ENCODE measurements around the gene GABARAPL2. TPM values are rescaled to one million over a fixed set of nuclear protein-coding genes. Genes with fewer than 3 reads are reported as not detected.
"Not testable (repeated sequence)": the region's sequence is repeated elsewhere in the genome, so short reads cannot be mapped to it uniquely, and the experiment has no call there.

Gene GABARAPL2
- total and polyA plus RNA-seq, 2 donors (not counting 1 experiment from before 2014, with no cell fraction given): 73.0 to 84.9 TPM

DNA sequence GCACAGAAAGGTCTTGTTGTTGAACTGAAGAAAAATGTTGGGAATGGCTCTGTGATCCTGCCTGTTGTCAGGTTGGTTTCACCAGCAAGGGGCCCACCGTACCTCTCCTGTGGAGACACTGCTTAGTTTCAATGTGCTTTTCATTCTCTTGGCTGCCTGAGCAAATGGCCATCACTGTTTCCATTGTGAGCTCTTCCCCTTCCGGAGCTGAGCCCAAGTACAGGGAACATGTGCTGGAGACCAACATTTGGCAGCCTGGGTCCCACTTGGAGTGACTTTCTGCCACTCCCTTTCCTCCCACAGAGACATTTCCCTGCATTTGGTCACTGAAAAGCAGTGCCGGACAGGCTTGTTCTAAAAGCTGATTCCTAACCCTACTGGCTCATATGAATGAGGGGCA is 23.1 kb downstream of the GABARAPL2 start:
- DNase-seq (no peak), ATAC-seq (ENCODE audit: low read depth) (no peak)
- Histone ChIP-seq H3K36me3 (replicated peaks in 1 of 2; ENCODE audit: control extremely low read depth in 1 of 2, control insufficient read depth in 1 of 2, extremely low read depth in 1 of 2, insufficient read depth in 2 of 2, low read length in 1 of 2) (no peaks in the 10 kb centered on the region), H4K20me1 (ENCODE audit: control insufficient read depth, insufficient read depth, low read length, poor library complexity, severe bottlenecking) (no peaks in the 10 kb centered on the region), H3K27me3 (replicated peaks in 1 of 4; ENCODE audit: control extremely low read depth in 1 of 4, control insufficient read depth in 3 of 4, insufficient read depth in 4 of 4, low read length in 3 of 4) (no peaks in the 10 kb centered on the region), H3K4me2 (replicated peaks; ENCODE audit: low read depth, low read length, poor library complexity, severe bottlenecking) (no peak overlapping the region), H3K4me1 (ENCODE audit: control insufficient read depth in 2 of 2, insufficient read depth in 2 of 2, low read length in 2 of 2) (peaks cover 13% of the 10 kb centered on the region in 2 donors), H2AFZ (ENCODE audit: insufficient read depth, low read depth, low read length, poor library complexity, severe bottlenecking) (no peak overlapping the region), H3K27ac (ENCODE audit: low read length in 2 of 2) (no peak overlapping the region), H3K4me3 (ENCODE audit: control extremely low read depth in 1 of 5, extremely low read depth in 1 of 5, insufficient read depth in 1 of 5, low read depth in 2 of 5, low read length in 4 of 5) (no peak overlapping the region), H3K9ac (ENCODE audit: low read length) (no peak overlapping the region), H3K9me3 (ENCODE audit: control extremely low read depth in 1 of 3, control insufficient read depth in 2 of 3, insufficient read depth in 1 of 3, low read length in 2 of 3) (no peaks in the 10 kb centered on the region), H3K79me2 (ENCODE audit: control insufficient read depth, insufficient read depth, low read length) (no peaks in the 10 kb centered on the region)
- ChIA-PET POLR2A (interaction anchor here (0.8 kb wide), 1 partner anchor 186 kb away, joined by 3 read pairs; no protein-coding TSS in a partner anchor), CTCF (no interaction called here)
- WGBS (ENCODE audit: insufficient coverage): 100% methylated on average over 3 of the region's 3 CpGs
- TF ChIP-seq, protein P1, sequence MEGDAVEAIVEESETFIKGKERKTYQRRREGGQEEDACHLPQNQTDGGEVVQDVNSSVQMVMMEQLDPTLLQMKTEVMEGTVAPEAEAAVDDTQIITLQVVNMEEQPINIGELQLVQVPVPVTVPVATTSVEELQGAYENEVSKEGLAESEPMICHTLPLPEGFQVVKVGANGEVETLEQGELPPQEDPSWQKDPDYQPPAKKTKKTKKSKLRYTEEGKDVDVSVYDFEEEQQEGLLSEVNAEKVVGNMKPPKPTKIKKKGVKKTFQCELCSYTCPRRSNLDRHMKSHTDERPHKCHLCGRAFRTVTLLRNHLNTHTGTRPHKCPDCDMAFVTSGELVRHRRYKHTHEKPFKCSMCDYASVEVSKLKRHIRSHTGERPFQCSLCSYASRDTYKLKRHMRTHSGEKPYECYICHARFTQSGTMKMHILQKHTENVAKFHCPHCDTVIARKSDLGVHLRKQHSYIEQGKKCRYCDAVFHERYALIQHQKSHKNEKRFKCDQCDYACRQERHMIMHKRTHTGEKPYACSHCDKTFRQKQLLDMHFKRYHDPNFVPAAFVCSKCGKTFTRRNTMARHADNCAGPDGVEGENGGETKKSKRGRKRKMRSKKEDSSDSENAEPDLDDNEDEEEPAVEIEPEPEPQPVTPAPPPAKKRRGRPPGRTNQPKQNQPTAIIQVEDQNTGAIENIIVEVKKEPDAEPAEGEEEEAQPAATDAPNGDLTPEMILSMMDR (IDR thresholded peaks at IDR 0.05): no peak
- Mint-ChIP-seq H3K4me1 (peaks cover 17% of the 10 kb centered on the region), H3K4me3 (no peak overlapping the region), H3K27ac (no peak overlapping the region), H3K27me3 (no peaks in the 10 kb centered on the region), H3K9me3 (ENCODE audit: insufficient read depth) (no peaks in the 10 kb centered on the region)
- intact Hi-C loops (cut with micrococcal nuclease): no loop called here

DNA sequence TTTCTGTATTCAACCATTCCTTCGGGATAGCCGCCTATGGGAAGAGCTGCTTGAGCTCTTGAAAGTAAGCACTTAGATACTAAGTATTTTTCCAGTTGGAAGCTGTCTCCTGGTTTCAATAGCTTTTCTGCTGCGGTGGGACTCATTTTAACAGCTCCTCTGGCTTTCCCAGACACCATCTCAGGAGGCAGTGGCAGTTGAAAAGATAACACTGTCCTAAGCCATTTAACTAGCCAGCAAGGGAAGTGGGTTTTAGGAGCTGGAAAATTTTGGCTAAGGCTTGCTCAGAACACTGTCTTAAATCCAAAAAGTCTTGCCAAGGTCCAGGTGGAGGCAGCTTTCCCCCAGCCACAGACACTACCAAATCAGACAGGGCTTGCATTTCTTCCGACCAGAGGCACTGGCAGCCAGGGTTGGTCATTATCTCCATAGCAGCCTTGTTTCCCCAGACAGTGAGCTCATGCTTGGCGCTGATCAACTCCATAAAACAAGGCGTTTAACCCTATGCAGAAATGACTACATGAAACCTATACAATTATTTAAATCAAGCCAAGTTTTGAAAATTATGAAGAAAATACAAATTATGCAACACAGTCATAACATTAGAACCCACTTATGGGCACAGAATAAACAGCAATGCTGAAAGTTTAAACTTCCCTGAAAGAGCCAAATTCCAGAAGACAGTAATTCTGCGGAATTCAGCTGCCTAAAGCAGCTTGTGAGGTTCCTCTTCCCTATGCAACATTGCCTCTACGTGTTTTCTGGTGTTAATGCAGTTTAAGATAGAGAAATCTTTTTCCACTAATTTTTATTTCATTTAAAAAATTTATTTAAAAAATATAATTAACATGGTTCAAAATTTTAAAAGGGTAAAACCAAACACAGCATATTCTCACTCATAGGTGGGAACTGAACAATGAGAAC is 25.0 kb downstream of the GABARAPL2 start:
- no peak overlapping the region for H3K9ac ChIP-seq (ENCODE audit: low read length)
- H3K4me1 Mint-ChIP-seq: no peaks in the 10 kb centered on the region
- H3K4me3 ChIP-seq (ENCODE audit: control extremely low read depth in 1 of 5, extremely low read depth in 1 of 5, insufficient read depth in 1 of 5, low read depth in 2 of 5, low read length in 4 of 5): no peak overlapping the region
- ChIA-PET POLR2A (interaction anchor here (0.6 kb wide), 2 partner anchors 9 to 1272 kb away, joined by 3 to 6 read pairs; no protein-coding TSS in a partner anchor), CTCF (no interaction called here)
- no peaks in the 10 kb centered on the region for H3K9me3 ChIP-seq (ENCODE audit: control extremely low read depth in 1 of 3, control insufficient read depth in 2 of 3, insufficient read depth in 1 of 3, low read length in 2 of 3)
- no peaks in the 10 kb centered on the region for H3K4me1 ChIP-seq (ENCODE audit: control insufficient read depth in 2 of 2, insufficient read depth in 2 of 2, low read length in 2 of 2)
- no peak overlapping the region for H2AFZ ChIP-seq (ENCODE audit: insufficient read depth, low read depth, low read length, poor library complexity, severe bottlenecking)
- no peak overlapping the region for H3K4me2 ChIP-seq (replicated peaks; ENCODE audit: low read depth, low read length, poor library complexity, severe bottlenecking)
- no peaks in the 10 kb centered on the region for H3K79me2 ChIP-seq (ENCODE audit: control insufficient read depth, insufficient read depth, low read length)
- H3K9me3 Mint-ChIP-seq (ENCODE audit: insufficient read depth): no peaks in the 10 kb centered on the region
- ATAC-seq (ENCODE audit: low read depth): no peak
- no peak overlapping the region for H3K27ac Mint-ChIP-seq
- H3K27me3 Mint-ChIP-seq: no peaks in the 10 kb centered on the region
- H3K27me3 ChIP-seq (replicated peaks in 1 of 4; ENCODE audit: control extremely low read depth in 1 of 4, control insufficient read depth in 3 of 4, insufficient read depth in 4 of 4, low read length in 3 of 4): no peaks in the 10 kb centered on the region
- no peak overlapping the region for H3K27ac ChIP-seq (ENCODE audit: low read length in 2 of 2)
- no peak for DNase-seq
- no peak for TF ChIP-seq EZH2 (IDR thresholded peaks at IDR 0.05; ENCODE audit: borderline replicate concordance, insufficient read depth, low read depth, low read length, poor library complexity, severe bottlenecking)
- TF ChIP-seq, protein P1 (IDR thresholded peaks at IDR 0.05): no peak
- 100% methylated on average over 2 of the region's 8 CpGs for WGBS (ENCODE audit: insufficient coverage)
- no peak overlapping the region for H3K4me3 Mint-ChIP-seq
- intact Hi-C loops (cut with micrococcal nuclease): no loop called here
- no peaks in the 10 kb centered on the region for H4K20me1 ChIP-seq (ENCODE audit: control insufficient read depth, insufficient read depth, low read length, poor library complexity, severe bottlenecking)
- H3K36me3 ChIP-seq (replicated peaks in 1 of 2; ENCODE audit: control extremely low read depth in 1 of 2, control insufficient read depth in 1 of 2, extremely low read depth in 1 of 2, insufficient read depth in 2 of 2, low read length in 1 of 2): no peaks in the 10 kb centered on the region

DNA sequence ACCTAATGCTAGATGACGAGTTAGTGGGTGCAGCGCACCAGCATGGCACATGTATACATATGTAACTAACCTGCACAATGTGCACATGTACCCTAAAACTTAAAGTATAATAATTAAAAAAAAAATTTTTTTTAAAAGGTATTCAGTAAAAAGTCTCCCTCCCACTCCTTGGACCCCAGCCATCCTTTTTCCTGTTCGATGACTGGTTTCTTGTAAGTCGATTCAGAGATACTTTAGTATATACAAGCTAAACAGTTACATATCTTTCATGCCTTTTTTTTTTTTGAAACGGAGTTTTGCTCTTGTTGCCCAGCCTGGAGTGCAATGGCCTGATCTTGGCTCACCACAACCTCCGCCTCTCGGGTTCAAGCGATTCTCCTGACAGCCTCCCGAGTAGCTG is 25.7 kb downstream of the GABARAPL2 start:
- H3K9me3 ChIP-seq (ENCODE audit: control extremely low read depth in 1 of 3, control insufficient read depth in 2 of 3, insufficient read depth in 1 of 3, low read length in 2 of 3); H3K4me3 Mint-ChIP-seq; H2AFZ ChIP-seq (ENCODE audit: insufficient read depth, low read depth, low read length, poor library complexity, severe bottlenecking); H3K4me1 ChIP-seq (ENCODE audit: control insufficient read depth in 2 of 2, insufficient read depth in 2 of 2, low read length in 2 of 2); H3K27ac Mint-ChIP-seq; CTCF ChIA-PET; H3K4me3 ChIP-seq (ENCODE audit: control extremely low read depth in 1 of 5, extremely low read depth in 1 of 5, insufficient read depth in 1 of 5, low read depth in 2 of 5, low read length in 4 of 5); H3K9ac ChIP-seq (ENCODE audit: low read length); H3K27me3 Mint-ChIP-seq; DNase-seq; ATAC-seq (ENCODE audit: low read depth); H3K4me2 ChIP-seq (replicated peaks; ENCODE audit: low read depth, low read length, poor library complexity, severe bottlenecking); H3K36me3 ChIP-seq (replicated peaks in 1 of 2; ENCODE audit: control extremely low read depth in 1 of 2, control insufficient read depth in 1 of 2, extremely low read depth in 1 of 2, insufficient read depth in 2 of 2, low read length in 1 of 2); intact Hi-C loops (cut with micrococcal nuclease); H4K20me1 ChIP-seq (ENCODE audit: control insufficient read depth, insufficient read depth, low read length, poor library complexity, severe bottlenecking); H3K27ac ChIP-seq (ENCODE audit: low read length in 2 of 2); H3K27me3 ChIP-seq (replicated peaks in 1 of 4; ENCODE audit: control extremely low read depth in 1 of 4, control insufficient read depth in 3 of 4, insufficient read depth in 4 of 4, low read length in 3 of 4); H3K9me3 Mint-ChIP-seq (ENCODE audit: insufficient read depth); H3K4me1 Mint-ChIP-seq; H3K79me2 ChIP-seq (ENCODE audit: control insufficient read depth, insufficient read depth, low read length): not testable (repeated sequence)
- 96% methylated on average over 5 of the region's 9 CpGs for WGBS (ENCODE audit: insufficient coverage)
- POLR2A ChIA-PET: interaction anchor here (0.6 kb wide), 1 partner anchor 1272 kb away, joined by 6 read pairs; no protein-coding TSS in a partner anchor
